Stimulated activated CD4-positive, alpha-beta T cell treated with anti-CD3 and anti-CD28 coated beads, TNF-alpha, amount 100 ng/mL, for 48 hours (primary cell): ENCODE measurements around the gene DENND5A.
"Not testable (repeated sequence)": the region's sequence is repeated elsewhere in the genome, so short reads cannot be mapped to it uniquely, and the experiment has no call there.

Source experiments
- DNase-seq, 3 donors: peaks; one replicate each; pipeline ENCODE4 v3.0.0-alpha.2; 2020; ENCODE audit warnings: low read depth in 3 of 3

The DENND5A gene

DNA sequence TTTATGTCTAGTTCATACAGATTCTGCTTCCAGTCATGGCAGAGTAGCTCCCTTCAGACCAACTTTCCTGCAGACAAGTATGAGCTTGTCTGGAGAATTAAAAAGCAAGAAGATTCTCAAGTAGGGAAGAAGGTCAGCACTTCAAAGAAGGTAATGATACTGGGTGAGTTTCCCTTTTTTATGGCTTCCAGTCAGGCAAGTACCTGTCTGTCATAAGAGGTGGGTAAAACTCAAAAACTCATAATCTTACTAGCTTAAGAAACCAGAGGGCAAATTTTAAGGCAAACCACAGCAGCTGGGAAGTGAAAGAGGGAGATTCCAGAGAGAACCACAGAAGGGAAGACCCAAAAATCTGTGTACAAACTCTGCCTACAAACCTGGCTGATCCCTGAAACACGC is 54.2 kb downstream of the DENND5A start:
- no peak for DNase-seq

DNA sequence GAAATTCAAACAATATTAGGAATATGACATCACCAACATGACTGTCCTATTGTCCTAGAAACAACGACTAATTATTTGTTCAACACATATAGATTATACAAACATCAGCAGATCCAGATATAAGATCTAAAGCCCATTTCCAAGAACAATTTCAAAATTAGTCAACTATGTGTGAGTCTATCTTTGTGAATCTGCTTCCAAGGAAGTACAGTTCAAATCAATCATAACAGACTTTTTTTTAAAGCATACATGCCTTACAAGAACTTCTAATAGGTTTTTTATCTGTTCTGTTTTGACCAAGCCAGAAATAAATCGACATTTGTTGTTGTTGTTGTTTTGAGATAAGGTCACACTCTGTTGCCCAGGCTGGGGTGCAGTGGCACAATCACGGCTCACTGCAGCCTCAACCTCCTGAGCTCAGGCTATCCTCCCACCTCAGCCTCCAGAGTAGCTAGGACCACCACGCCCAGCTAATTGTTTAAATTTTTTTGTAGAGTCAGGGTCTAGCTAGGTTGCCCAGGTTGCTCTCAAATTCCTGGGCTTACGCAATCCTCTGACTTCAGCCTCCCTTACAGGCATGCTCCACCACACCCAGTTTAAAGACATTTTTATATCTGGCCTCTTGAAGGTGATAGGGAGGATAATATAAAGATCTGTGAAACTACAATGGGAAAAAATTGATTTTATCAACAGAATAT is 54.8 kb downstream of the DENND5A start:
- DNase-seq: no peak

DNA sequence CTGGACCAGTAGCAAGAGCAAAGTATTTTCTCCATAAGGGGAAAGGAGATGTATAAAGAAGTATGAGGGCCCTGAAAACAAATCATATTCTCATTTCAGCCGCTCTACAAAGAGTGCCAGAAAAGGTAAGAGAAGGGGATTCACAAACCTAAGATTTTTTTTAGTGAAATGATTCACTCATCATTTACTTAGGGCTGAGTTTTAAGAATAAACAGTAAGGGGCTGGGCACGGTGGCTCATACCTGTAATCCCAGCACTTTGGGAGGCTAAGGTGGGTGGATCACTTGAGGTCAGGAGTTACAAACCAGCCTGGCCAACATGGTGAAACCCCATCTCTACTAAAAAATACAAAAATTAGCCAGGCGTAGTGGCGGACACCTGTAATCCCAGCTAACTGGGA is 55.5 kb downstream of the DENND5A start:
- not testable (repeated sequence) for DNase-seq

DNA sequence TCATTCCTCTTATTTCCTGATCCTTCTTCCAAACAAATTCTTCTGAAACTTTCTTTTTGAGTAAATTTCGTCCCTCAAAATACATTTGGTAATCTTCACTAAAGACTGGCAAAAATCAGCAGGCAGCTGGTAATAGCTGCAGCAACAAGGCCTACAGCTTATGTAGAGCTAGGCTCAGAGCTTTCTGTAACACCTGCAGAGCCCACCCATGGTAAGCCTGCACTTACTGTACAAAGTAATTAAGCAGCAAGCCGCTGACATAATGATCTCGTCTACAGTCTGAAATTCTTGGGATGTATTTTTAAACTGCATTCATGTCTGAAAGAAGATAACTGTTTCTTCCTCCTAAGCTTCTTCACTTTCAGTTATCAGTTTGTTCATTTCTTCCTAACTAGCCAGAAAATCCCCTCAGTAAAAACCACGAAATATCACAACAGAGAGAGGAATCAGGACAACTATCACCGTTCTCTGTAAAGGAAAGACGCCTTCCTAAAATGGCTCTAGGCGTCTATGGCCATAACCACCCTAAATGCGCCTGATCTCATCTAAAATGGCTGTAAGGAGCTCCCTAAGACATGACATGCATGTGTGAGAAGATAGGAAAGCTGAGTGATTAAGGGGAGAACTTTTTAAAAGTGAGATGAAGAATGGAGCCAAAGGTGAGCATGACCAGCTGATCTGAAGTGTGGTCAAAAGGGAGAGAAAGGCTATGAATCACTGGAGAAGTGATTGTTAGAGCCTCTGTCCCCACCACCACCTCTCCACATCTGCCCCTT is 56.2 kb downstream of the DENND5A start:
- no peak for DNase-seq

DNA sequence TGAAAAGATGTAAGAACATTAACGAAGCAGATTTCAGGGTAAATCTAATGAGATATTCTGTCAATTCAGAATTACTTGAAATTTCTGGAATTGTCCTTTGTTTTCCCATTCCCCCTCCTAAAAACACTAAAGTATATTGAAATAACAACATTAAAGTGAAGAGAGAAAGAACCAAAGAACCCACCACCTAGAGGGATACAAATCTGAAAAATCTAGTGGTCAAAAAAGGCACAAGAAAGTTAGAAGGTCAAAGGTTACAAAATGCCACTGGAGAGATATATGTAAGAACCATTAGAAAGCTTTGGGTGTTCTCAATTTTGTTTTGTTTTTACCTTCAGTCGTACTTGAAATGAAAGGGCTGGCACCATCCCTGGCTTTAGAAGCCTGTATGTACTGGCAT is 57.9 kb downstream of the DENND5A start:
- DNase-seq: no peak

DNA sequence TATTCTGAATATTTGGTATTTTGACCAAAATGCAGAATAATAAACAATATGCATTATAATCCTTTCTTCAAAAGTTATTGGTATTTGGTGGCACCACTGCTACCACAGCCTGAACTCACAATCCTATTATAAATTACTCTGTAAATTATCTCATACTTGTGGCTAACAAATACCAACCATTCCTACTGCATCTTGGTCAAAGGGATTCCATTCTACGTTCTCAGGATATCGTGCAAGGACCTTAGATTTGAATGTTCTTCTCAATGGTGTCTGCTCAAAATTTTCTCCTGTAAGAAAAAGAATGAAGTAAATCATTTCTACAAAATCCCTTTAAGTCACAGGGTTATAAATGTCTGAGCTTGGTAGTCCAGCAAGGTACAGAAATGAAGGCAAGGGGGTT is 58.7 kb downstream of the DENND5A start:
- DNase-seq: no peak

DNA sequence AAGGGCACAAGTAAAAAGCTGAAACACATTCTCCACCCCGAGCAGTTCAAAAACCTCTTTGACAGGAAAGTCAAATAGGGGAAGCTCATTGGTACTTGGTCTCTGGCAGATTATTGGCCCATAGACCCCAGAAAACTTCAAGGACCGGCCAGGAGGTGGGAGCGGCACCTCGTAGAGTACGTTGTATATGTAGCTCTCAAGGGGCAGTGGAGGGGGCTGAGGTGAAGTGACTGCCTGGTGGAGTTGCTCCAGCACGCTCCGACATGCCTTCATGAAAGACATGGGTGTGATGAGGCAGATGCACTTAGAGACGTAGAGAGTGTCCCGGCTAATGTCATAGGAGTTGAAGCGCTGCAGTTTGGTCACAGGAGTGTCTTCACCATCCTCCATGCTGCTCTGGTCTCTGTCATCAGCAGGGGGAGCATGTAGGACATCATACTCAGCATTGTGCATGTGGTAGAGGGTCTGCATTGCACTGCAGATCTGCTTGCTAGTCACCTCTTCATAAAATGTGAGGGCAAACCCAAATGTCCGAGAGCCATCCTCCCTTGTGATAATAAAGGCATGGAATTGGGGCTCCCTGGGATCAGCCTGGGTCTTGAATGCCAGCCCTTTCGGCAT is 61.3 kb downstream of the DENND5A start:
- DNase-seq: no peak

DNA sequence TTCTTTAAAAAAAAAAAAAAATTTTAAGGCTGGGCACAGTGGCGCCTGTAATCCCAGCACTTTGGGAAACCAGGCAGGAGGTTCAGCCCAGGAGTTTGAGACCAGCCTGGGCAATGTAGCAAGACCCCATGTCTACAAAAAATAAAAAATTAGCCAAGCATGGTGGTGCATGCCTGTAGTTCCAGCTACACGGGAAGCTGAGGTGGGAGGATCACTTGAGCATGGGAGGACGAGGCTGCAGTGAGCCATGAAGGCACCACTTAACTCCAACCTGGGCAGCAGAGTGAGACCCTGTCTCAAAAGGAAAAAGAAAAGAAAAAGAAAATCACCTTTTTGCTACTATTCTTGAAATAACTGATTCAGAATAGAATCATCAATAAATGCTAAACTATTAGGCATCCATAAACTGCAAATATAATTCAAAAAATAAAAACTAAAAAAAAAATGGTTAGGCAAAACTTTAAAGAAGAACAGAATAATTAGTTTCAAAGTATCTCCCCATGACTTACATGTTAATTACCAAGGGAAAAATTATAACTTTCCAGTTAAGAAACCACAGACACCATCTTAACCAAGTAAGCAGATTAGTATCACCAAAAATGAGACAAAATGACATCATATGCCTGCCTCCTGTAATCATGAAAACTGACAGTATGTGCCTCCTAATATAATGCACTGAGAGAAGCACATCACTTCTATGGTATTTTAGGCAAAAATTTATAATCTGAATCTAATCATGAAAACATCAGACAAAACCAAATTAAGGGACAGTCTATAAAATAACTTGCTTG is 63.6 kb downstream of the DENND5A start:
- DNase-seq: no peak

DNA sequence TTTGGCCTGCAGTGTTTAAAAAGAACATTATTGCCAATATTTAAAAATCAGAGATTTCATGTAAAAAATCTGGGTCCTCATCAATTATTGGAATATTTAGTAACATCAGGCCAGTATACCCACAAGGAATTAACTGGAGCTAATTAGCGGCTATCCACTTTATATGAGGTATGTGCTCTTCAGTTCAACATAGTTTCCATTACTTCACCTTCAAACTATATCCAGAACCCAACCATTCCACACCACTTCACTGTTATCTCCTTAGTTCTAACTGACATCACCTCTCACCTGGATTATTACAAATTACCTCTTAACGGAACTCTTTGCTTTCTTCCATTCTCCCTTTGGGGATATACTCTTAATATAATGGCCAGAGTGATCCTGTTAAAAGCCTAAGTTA is 64.7 kb downstream of the DENND5A start:
- no peak for DNase-seq

DNA sequence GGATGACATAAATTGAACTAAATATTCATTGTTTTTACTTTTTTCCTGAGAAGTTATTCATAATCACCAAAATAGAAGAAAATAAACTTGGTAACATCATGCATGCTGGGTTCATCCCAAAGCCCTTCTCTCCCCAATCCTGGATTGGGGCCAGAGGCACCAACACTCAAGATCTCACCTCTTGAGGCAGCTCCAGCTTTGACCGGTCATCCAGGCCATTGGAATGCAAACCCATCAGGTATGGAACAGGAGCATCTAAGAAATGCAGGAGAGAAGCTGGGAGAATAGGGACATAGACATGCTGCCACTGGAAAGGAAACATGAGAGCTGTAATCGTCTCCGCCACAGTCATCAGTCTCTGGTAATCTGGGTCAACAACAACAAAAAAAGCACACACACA is 71.8 kb downstream of the DENND5A start:
- DNase-seq: no peak

DNA sequence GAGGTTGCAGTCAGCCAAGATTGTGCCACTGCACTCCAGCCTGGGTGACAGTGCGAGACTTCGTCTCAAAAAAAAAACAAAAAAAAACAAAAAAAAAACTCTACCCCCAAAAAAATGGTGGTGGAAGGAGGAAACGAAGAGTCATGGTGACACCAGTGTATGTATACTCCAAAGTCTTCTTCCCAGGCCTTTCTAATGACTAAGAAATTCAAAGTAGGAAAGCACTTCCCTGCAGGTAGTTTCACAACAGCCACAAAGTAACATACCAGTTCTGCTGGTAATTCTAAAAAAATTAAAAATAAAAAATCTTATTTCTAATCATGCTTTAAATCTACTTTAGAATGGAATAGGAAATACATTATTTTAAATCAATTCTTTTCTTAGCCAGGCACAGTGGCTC is 72.6 kb downstream of the DENND5A start:
- DNase-seq: no peak

DNA sequence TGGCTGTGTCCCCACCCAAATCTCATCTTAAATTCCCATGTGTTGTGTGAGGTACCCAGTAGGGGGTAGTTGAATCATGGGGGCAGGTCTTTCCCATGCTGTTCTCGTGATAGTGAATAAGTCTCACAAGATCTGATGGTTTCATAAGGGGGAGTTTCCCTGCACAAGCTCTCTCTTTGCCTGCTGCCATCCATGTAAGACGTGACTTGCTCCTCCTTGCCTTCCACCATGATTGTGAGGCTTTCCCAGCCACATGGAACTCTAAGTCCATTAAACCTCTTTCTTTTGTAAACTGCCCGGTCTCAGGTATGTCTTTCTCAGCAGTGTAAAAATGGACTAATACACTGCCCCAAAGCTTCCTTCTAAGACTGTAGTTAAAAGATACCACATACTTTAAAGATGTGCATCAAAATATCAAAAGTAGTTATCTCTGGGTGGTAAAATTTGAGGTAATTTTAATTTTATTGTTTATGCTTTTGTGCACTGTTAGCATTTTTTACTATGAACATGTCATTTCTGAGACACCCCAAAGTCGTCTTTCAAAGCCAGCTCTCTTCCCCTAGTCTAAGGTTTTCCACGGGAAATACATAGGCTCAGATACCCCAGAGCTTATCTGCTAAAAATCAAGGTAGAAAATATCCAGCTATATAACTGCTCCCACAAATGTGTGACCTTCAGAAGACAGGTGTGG is 74.7 kb downstream of the DENND5A start:
- not testable (repeated sequence) for DNase-seq

DNA sequence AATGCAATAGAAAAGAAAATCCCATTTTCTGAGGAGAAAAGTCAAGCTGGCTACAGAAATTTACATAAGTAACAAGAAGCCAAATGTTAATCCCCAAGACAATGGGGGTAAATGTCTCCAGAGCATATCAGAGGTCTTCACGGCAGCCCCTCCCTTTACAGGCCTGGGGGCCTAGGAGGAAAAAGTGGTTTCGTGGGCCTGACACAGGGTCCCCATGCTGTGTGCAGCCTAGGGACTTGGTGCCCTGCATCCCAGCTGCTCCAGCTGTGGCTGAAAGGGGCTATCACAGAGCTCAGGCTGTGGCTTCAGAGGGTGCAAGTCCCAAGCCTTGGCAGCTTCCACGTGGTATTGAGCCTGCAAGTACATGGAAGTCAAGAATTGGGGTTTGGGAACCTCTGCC is 76.3 kb downstream of the DENND5A start:
- DNase-seq: not testable (repeated sequence)

DNA sequence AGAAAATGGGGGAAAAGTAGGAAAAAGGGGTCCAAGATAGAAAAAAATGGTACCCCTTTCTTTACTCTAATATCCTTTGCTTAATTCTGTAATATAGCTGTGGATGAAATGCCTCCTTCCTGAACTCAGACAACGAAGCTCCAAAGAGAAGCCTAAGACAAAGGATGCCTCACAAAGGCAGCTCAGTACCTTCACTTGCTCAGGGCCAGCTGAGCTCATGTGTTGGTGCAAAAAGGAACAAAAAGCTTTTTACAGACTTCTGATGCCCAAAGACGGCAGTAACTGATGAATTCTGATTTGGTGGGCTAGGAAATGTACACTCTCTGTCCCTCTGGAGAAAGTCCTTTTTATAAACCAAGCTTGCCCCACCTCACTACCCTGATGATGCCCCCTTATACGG is 77.5 kb downstream of the DENND5A start:
- no peak for DNase-seq

DNA sequence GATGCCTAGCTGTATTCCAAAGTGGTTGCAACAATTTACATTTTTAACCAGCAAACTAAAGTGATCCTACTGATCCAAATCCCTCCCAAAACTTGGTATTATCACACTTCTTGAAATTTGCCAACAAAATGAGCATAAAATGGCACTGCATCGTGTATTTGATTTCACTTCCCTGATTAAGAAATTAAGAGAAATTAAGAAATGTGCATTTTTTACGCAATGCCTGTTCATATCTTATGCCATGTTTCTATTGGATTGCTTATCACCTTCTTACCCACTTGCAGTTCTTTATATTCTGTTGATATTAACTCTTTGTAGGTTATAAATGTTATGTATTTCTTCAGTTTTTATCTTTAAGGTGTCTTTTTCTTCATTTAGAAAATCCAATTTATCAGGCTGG is 80.6 kb downstream of the DENND5A start:
- DNase-seq: no peak

DNA sequence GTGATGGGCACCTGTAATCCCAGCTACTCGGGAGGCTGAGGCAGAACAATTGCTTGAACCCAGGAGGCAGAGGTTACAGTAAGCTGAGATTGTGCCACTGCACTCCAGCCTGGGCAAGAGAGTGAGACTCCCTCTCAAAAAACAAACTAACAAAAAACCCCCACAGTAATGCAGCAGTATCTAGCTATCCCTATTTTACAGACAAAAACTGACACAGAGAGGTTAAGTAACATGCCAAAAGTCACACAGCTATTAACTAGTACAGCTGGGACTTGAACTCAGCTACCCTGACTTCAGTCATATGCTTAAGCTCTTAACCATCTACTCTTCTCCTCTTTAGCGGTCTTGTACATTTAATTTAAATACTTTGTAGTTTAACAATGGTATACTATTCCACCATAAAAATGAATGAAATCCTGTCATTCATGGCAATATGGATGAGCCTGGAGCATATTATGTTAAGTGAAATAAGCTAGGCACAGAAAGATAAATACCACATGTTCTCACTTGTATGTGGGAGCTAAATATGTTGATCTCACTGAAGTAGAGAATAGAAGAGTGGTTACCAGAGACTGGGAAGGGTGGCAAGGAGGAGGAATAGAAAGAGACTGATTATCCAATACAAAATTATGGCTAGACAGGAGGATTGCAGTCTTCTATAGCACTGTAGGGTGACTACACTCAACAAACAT is 82.8 kb downstream of the DENND5A start:
- no peak for DNase-seq

DNA sequence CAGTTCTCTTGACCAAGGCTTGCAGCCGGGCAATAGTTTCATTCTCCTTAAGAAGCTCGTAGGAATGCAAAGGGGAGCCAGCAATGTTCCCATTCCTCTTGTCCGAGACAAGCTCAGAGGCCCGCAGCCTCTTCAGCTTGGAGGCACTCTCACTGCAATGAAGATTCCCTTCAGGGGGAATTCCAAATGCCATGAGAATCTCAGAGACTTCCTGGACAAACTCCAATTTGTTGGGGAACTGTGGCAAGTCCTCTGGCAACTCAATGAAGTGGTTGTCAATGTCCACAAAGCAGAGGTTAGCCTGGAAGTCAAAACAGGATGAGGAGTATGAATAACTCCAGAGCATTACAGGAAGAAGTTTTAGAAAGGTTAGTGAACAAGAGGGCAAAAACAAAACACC is 84.4 kb downstream of the DENND5A start:
- no peak for DNase-seq

DNA sequence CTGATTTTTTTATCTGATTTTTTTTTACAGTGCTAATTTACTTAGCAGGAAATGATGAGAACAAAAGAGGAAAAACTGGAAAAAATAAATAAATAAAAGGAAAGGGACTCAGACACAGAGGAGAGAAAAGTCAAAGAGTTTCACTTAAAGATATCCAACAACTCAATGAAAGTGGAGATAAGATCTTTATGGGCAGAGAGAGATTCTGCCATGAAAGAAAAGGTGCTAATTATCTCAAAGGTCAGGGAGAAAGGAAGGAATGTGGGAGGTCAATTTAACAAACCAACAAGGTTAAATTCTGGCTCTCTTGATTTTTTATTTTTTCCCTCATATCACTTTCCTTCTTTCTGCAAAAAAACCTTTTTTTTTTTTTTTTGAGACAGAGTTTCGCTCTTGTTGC is 86.0 kb downstream of the DENND5A start:
- no peak for DNase-seq

DNA sequence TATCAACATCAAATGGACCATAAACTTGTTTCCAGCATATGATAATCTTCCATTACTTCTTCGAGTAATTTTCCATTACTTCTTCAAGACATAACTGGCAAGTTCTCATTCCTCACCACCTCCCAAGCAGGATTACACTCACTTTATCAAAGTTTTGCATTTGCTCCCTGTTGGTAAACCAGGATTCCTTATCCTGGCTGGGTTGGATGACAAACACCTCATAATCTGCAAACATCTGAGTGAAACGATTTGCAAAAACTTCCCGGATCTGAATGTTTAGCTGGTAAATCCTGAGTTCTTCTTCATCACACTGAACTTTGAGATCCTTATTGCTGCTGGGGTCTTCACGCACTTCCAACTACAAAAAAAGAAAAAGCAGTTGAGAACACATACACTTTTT is 86.4 kb downstream of the DENND5A start:
- DNase-seq: no peak

DNA sequence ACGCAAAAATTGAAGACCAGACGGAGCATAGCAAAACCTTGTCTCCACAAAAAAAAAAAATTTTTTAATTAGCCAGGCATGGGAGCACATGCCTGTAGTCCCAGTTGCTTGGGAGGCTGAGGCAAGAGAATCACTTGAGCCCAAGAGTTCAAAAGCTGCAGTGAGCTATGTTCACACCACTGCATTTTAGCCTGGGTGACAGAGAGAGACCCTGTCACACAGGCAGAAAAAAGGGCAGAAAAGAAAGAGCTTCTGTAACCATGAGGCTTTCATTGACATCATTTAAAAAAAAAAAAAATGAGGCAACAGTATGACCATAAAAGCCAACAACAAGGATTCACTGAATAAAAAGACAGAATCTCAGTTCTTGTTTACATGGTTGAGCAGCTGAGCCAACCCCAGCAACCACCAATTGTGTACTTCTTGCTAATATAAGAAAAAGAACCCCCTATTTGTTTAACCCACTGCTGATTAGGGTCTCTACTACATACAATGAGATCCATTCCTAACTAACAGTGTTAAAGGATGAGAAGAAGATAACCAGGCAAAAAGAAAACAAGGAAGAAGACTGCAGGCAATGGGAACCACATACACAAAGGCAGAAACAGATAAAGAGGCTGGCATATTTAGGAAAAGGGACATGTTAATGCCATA is 87.6 kb downstream of the DENND5A start:
- no peak for DNase-seq

DNA sequence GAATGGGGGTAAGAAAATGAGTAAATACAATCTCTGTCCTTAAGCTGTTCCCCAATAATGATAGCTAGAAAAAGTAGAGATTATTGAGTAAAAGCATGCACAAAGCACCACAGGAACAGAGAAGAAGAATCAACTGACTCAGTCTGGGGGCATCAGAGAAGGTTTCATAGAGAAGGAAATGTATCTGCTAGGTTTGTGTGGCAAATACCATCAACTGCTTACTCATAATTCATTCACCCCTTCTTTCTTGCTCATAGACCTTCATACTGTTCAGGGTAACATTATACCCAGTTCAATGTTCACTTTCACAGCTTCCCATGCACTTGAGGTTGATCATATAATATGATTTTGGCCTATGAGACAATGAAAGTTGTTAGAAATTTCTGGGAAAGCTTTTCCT is 88.6 kb downstream of the DENND5A start:
- no peak for DNase-seq
